H9 (cell line): ENCODE data around the gene CIPC. TPM values are rescaled to one million over a fixed set of nuclear protein-coding genes. Genes with fewer than 3 reads are reported as not detected.

ENCODE experiments used
- DNase-seq: peaks from one replicate; pipeline ENCODE4 v3.0.0-alpha.2; 2017
- H2AFZ ChIP-seq: one replicate; pipeline ENCODE4 v1.6.1; 2013; ENCODE audit warnings: mild to moderate bottlenecking, low read length, control low read depth, moderate library complexity
- H2AK5ac ChIP-seq: 2 replicates; pipeline ENCODE4 v1.6.1; 2013; ENCODE audit warnings: low read length, control low read depth, mixed read lengths; ENCODE audit not compliant: insufficient read length
- H2BK120ac ChIP-seq: one replicate; pipeline ENCODE4 v1.6.1; 2013; ENCODE audit warnings: low read depth, mild to moderate bottlenecking, low read length, control low read depth, inconsistent platforms; ENCODE audit not compliant: poor library complexity, severe bottlenecking
- H2BK12ac ChIP-seq: 2 replicates; pipeline ENCODE4 v1.6.1; 2013; ENCODE audit warnings: low read length, control low read depth, mixed read lengths, low read depth; ENCODE audit not compliant: insufficient read length
- H2BK15ac ChIP-seq: 2 replicates; pipeline ENCODE4 v1.6.1; 2013; ENCODE audit warnings: low read depth, low read length, control low read depth
- H2BK20ac ChIP-seq: one replicate; pipeline ENCODE4 v1.6.1; 2013; ENCODE audit warnings: low read depth, mild to moderate bottlenecking, low read length, control low read depth, inconsistent platforms; ENCODE audit not compliant: poor library complexity, severe bottlenecking
- H2BK5ac ChIP-seq: 2 replicates; pipeline ENCODE4 v1.6.1; 2013; ENCODE audit warnings: low read length, control low read depth, mixed read lengths; ENCODE audit not compliant: insufficient read length
- H3K14ac ChIP-seq: 2 replicates; pipeline ENCODE4 v1.6.1; 2013; ENCODE audit warnings: low read length, control low read depth; ENCODE audit not compliant: insufficient read depth
- H3K18ac ChIP-seq: 2 replicates; pipeline ENCODE4 v1.6.1; 2013; ENCODE audit warnings: low read depth, mild to moderate bottlenecking, mixed read lengths, low read length, control low read depth; ENCODE audit not compliant: insufficient read length
- H3K23ac ChIP-seq: 2 replicates; pipeline ENCODE4 v1.6.1; 2013; ENCODE audit warnings: low read length, control low read depth, mixed read lengths, low read depth; ENCODE audit not compliant: insufficient read length
- H3K23me2 ChIP-seq: 2 replicates; pipeline ENCODE4 v1.6.1; 2013; ENCODE audit warnings: low read depth, mild to moderate bottlenecking, mixed read lengths, low read length, control low read depth; ENCODE audit not compliant: insufficient read length, poor library complexity, severe bottlenecking
- H3K27ac ChIP-seq: 2 replicates; pipeline ENCODE4 v1.5.1; 2013; ENCODE audit warnings: low read length, control low read depth, mixed read lengths, low read depth; ENCODE audit not compliant: insufficient read length
- H3K27me3 ChIP-seq: 2 replicates; pipeline ENCODE4 v1.6.1; 2013; ENCODE audit warnings: low read length, control low read depth, inconsistent platforms; ENCODE audit not compliant: insufficient read depth
- H3K4ac ChIP-seq: 2 replicates; pipeline ENCODE4 v1.6.1; 2013; ENCODE audit warnings: low read depth, mild to moderate bottlenecking, control low read depth, inconsistent platforms, low read length, moderate library complexity
- H3K4me1 ChIP-seq: 2 replicates; pipeline ENCODE4 v1.6.1; 2013; ENCODE audit warnings: low read length, control low read depth, inconsistent platforms; ENCODE audit not compliant: insufficient read depth
- H3K4me2 ChIP-seq: 2 replicates; pipeline ENCODE4 v1.6.1; 2013; ENCODE audit warnings: low read length, control low read depth, mixed read lengths; ENCODE audit not compliant: insufficient read length, insufficient read depth
- H3K56ac ChIP-seq: 2 replicates; pipeline ENCODE4 v1.6.1; 2013; ENCODE audit warnings: low read depth, mild to moderate bottlenecking, mixed read lengths, low read length, control low read depth; ENCODE audit not compliant: insufficient read length
- H3K79me1 ChIP-seq: 2 replicates; pipeline ENCODE4 v1.6.1; 2013; ENCODE audit warnings: low read depth, mild to moderate bottlenecking, moderate library complexity, low read length, control low read depth, inconsistent platforms; ENCODE audit not compliant: insufficient read depth, poor library complexity, severe bottlenecking
- H3K79me2 ChIP-seq: 2 replicates; pipeline ENCODE4 v1.6.1; 2013; ENCODE audit warnings: low read length, control low read depth, inconsistent platforms; ENCODE audit not compliant: insufficient read depth
- H3K9ac ChIP-seq: 2 replicates; pipeline ENCODE4 v1.6.1; 2013; ENCODE audit warnings: low read length, control low read depth, mixed read lengths; ENCODE audit not compliant: insufficient read length; ENCODE audit errors: extremely low read depth
- H3K9me3 ChIP-seq: one replicate; pipeline ENCODE4 v1.6.1; 2013; ENCODE audit warnings: low read depth, low read length, inconsistent platforms; ENCODE audit not compliant: control insufficient read depth
- H3T11ph ChIP-seq: one replicate; pipeline ENCODE4 v1.6.1; 2013; ENCODE audit warnings: mild to moderate bottlenecking, low read length, control low read depth, inconsistent platforms
- H4K20me1 ChIP-seq: one replicate; pipeline ENCODE4 v1.6.1; 2013; ENCODE audit not compliant: control insufficient read depth, insufficient read length, insufficient read depth
- H4K5ac ChIP-seq: 2 replicates; pipeline ENCODE4 v1.6.1; 2013; ENCODE audit warnings: low read depth, mild to moderate bottlenecking, mixed read lengths, low read length, control low read depth; ENCODE audit not compliant: insufficient read length
- H4K8ac ChIP-seq: replicated peaks from 2 replicates; pipeline ENCODE4 v1.6.1; 2013; ENCODE audit warnings: low read length, control low read depth, mixed read lengths, low read depth; ENCODE audit not compliant: insufficient read length
- H4K91ac ChIP-seq: 2 replicates; pipeline ENCODE4 v1.6.1; 2013; ENCODE audit warnings: low read depth, mild to moderate bottlenecking, moderate library complexity, mixed read lengths, low read length, control low read depth; ENCODE audit not compliant: insufficient read length
- H3K27ac Mint-ChIP-seq, 3 experiments: 2 replicates in 2 of 3; 3 replicates in 1 of 3; pipeline ENCODE4 v1.8.0; 2020 to 2021; ENCODE audit warnings: mixed read lengths in 3 of 3, mild to moderate bottlenecking in 1 of 3, moderate library complexity in 1 of 3
- H3K27me3 Mint-ChIP-seq: 2 replicates; pipeline ENCODE4 v1.8.0; 2021; ENCODE audit warnings: low read depth, mild to moderate bottlenecking, moderate library complexity, mixed read lengths
- H3K36me3 Mint-ChIP-seq, 3 experiments: 2 replicates in 2 of 3; 3 replicates in 1 of 3; pipeline ENCODE4 v1.8.0; 2020 to 2021; ENCODE audit warnings: low read depth in 3 of 3, mixed read lengths in 3 of 3; ENCODE audit not compliant: insufficient read depth in 1 of 3
- H3K4me1 Mint-ChIP-seq, 2 experiments: 2 replicates each; pipeline ENCODE4 v1.8.0; 2020; ENCODE audit warnings: mixed read lengths in 2 of 2
- H3K4me3 Mint-ChIP-seq, 2 experiments: 2 replicates in 1 of 2; 3 replicates in 1 of 2; pipeline ENCODE4 v1.8.0; 2020 to 2021; ENCODE audit warnings: mild to moderate bottlenecking in 2 of 2, mixed read lengths in 2 of 2, moderate library complexity in 1 of 2
- H3K9me3 Mint-ChIP-seq, 2 experiments: 2 replicates in 1 of 2; 3 replicates in 1 of 2; pipeline ENCODE4 v1.8.0; 2020; ENCODE audit warnings: mild to moderate bottlenecking in 2 of 2, mixed read lengths in 2 of 2, moderate library complexity in 1 of 2
- WGBS: extraction: QIAGEN DNeasy Blood & Tissue Kit; methylation state at CpG from one replicate; pipeline ENCODE4 v1.1.7; 2013; ENCODE audit warnings: missing lambda C conversion rate, low lambda C conversion rate, mixed read lengths; ENCODE audit not compliant: insufficient read length; ENCODE audit errors: extremely low coverage; 5-methylcytosine and 5-hydroxymethylcytosine counted together
- total RNA-seq: library from RNA; stranded (reverse); gene quantifications from 2 replicates; pipeline ENCODE4 v1.2.1, GENCODE V29; 2021
- TF ChIP-seq, protein P1 (sequence below): fragments of 200-600 bp; sonication (generic); conservative IDR thresholded peaks from 3 replicates; pipeline ENCODE4 v1.8.0; 2021; ENCODE audit warnings: antibody characterized with exemption, mild to moderate bottlenecking

Gene CIPC
- total RNA-seq, 1 experiment from 2014 or later = 23.4 TPM

DNA sequence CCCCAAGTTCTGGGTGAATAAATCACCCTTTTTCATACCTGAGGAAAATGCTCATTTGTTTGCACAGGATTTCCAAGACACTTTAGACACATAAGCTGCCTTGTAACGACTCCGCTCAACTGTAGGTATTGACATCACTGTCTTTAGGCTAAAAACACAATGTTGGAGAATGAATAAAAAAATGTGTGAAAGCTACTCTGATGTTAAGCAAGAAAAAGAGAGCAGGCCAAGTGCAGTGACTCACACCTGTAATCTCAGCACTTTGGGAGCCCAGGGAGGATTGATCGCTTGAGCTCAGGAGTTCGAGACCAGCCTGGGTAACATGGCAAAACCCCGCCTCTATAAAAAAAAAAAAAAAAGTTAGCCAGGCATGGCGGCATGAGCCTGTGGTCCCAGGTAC lies 11.1 kb upstream of the CIPC start:
- H3K9ac ChIP-seq = no peak overlapping the region
- peak overlapping the region; percentile 7 for H3T11ph ChIP-seq
- H3K9me3 Mint-ChIP-seq = peaks cover 14 to 20% of the 10 kb centered on the region in 2 experiments
- H2AK5ac ChIP-seq = no peak overlapping the region
- H3K4me3 Mint-ChIP-seq = no peak overlapping the region
- no peaks in the 10 kb centered on the region for H3K79me1 ChIP-seq
- no peak overlapping the region for H4K91ac ChIP-seq
- no peaks in the 10 kb centered on the region for H4K20me1 ChIP-seq
- H3K79me2 ChIP-seq = no peaks in the 10 kb centered on the region
- no peak overlapping the region; the same call in 1 of the 2 replicates for H3K4ac ChIP-seq
- peak overlapping the region; percentile 69 for H3K27ac ChIP-seq
- H3K27me3 ChIP-seq = no peaks in the 10 kb centered on the region
- H2BK20ac ChIP-seq = peak overlapping the region; percentile 76
- no peak overlapping the region for H3K56ac ChIP-seq
- peaks cover 7 to 15% (median 8%) of the 10 kb centered on the region in 3 experiments for H3K36me3 Mint-ChIP-seq
- no peak overlapping the region for H3K23ac ChIP-seq
- H3K4me2 ChIP-seq = no peak overlapping the region
- peak overlapping the region; percentile 30 for H2BK120ac ChIP-seq
- H2AFZ ChIP-seq = no peak overlapping the region
- no peak overlapping the region for H4K8ac ChIP-seq
- no peak overlapping the region for H2BK15ac ChIP-seq
- no peaks in the 10 kb centered on the region for H3K23me2 ChIP-seq
- TF ChIP-seq, protein P1, sequence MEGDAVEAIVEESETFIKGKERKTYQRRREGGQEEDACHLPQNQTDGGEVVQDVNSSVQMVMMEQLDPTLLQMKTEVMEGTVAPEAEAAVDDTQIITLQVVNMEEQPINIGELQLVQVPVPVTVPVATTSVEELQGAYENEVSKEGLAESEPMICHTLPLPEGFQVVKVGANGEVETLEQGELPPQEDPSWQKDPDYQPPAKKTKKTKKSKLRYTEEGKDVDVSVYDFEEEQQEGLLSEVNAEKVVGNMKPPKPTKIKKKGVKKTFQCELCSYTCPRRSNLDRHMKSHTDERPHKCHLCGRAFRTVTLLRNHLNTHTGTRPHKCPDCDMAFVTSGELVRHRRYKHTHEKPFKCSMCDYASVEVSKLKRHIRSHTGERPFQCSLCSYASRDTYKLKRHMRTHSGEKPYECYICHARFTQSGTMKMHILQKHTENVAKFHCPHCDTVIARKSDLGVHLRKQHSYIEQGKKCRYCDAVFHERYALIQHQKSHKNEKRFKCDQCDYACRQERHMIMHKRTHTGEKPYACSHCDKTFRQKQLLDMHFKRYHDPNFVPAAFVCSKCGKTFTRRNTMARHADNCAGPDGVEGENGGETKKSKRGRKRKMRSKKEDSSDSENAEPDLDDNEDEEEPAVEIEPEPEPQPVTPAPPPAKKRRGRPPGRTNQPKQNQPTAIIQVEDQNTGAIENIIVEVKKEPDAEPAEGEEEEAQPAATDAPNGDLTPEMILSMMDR = no peak
- H3K9me3 ChIP-seq = peaks cover 9% of the 10 kb centered on the region
- peak overlapping the region; percentile 5 to 95 (median 90); a peak in 6 of 7 replicates for H3K27ac Mint-ChIP-seq
- no peak overlapping the region for H2BK5ac ChIP-seq
- H3K4me1 Mint-ChIP-seq = peaks cover 46 to 52% of the 10 kb centered on the region in 2 experiments
- H2BK12ac ChIP-seq = peak overlapping the region; percentile 41
- H3K4me1 ChIP-seq = peaks cover 10% of the 10 kb centered on the region; the same call in 1 of the 2 replicates
- DNase-seq = no peak
- peaks cover 2% of the 10 kb centered on the region; the same call in 1 of the 2 replicates for H3K27me3 Mint-ChIP-seq
- peak overlapping the region; percentile 71 for H3K18ac ChIP-seq
- H3K14ac ChIP-seq = peak overlapping the region; percentile 92; the same call in 1 of the 2 replicates
- no CpG with 5 or more reads among the region's 6 CpGs for WGBS
- no peak overlapping the region for H4K5ac ChIP-seq
